Sciatic nerve (tissue), 2 donors: ENCODE results near the gene LRP1B. TPM values are rescaled to one million over a fixed set of nuclear protein-coding genes. Genes with fewer than 3 reads are reported as not detected.
"Not testable (repeated sequence)": the region's sequence is repeated elsewhere in the genome, so short reads cannot be mapped to it uniquely, and the experiment has no call there.

ENCODE experiments used
- ATAC-seq: fragments of 200-7000 bp; cut with Tn5 transposase; one replicate; pipeline ENCODE4 v1.9.1; 2020; ENCODE audit warnings: mild to moderate bottlenecking, moderate library complexity
- DNase-seq: peaks from one replicate; pipeline ENCODE4 v3.0.0-alpha.2; 2020; ENCODE audit warnings: low spot score
- intact Hi-C: fragments of 100-400 bp; cut with DNase I; formaldehyde crosslinking; loops from one replicate; pipeline ENCODE4 v1.14.2; 2022
- total RNA-seq: library from RNA; stranded (reverse); fragmentation: NEBNext Ultra II Directional; extraction: Animal tissue kit (Norgen Biotek cat#: 25700); gene quantifications from one replicate; pipeline ENCODE4 v1.2.1, GENCODE V29; 2021
- donor health status: DM: no; HTN: no; CAD: no.
- donor health status: DM: no; HTN: no; CAD: no.

LRP1B gene
- total RNA-seq, 1 donor from 2014 or later = 0.62 TPM

- no peak for ATAC-seq
- no peak for DNase-seq
- intact Hi-C loops = no loop called here
Measured at GRCh38 chr2:140295767-140296166, 1835.0 kb downstream of the LRP1B start.

- no peak for DNase-seq
- ATAC-seq = no peak
- intact Hi-C loops = no loop called here
Measured at GRCh38 chr2:140288726-140289125, 1842.1 kb downstream of the LRP1B start.

- DNase-seq = no peak
- no peak for ATAC-seq
- intact Hi-C loops = no loop called here
Measured at GRCh38 chr2:140288213-140288612, 1842.6 kb downstream of the LRP1B start.

GRCh38 chr2:140286377-140286776 is 1844.4 kb downstream of the LRP1B start:
- ATAC-seq (no peak), DNase-seq (no peak)
- intact Hi-C loops = no loop called here

GRCh38 chr2:140277344-140277743 is 1853.5 kb downstream of the LRP1B start:
- DNase-seq, ATAC-seq, intact Hi-C loops: not testable (repeated sequence)

GRCh38 chr2:140276661-140277060 is 1854.2 kb downstream of the LRP1B start:
- no peak for ATAC-seq
- intact Hi-C loops = no loop called here
- DNase-seq = no peak

- ATAC-seq = no peak
- intact Hi-C loops = no loop called here
- DNase-seq = no peak
Measured at GRCh38 chr2:140275427-140275826, 1855.4 kb downstream of the LRP1B start.

GRCh38 chr2:140274891-140275290 is 1855.9 kb downstream of the LRP1B start:
- intact Hi-C loops = no loop called here

GRCh38 chr2:140273958-140274357 is 1856.9 kb downstream of the LRP1B start:
- no peak for DNase-seq
- no peak for ATAC-seq
- intact Hi-C loops = no loop called here

More at GRCh38 chr2:140274891-140275290, 1855.9 kb downstream of the LRP1B start:
- ATAC-seq (no peak), DNase-seq (no peak)

- ATAC-seq = no peak
- intact Hi-C loops = no loop called here
Measured at GRCh38 chr2:140273408-140273807, 1857.4 kb downstream of the LRP1B start.

GRCh38 chr2:140270224-140270623 is 1860.6 kb downstream of the LRP1B start:
- intact Hi-C loops = no loop called here
- no peak for DNase-seq
- no peak for ATAC-seq

More at GRCh38 chr2:140273408-140273807, 1857.4 kb downstream of the LRP1B start:
- DNase-seq = no peak

- DNase-seq (no peak), ATAC-seq (no peak)
- intact Hi-C loops = no loop called here
Measured at GRCh38 chr2:140269000-140269399, 1861.8 kb downstream of the LRP1B start.

GRCh38 chr2:140262908-140263307 is 1867.9 kb downstream of the LRP1B start:
- intact Hi-C loops = no loop called here
- ATAC-seq (no peak), DNase-seq (no peak)

- DNase-seq (no peak), ATAC-seq (peak; percentile 74)
- intact Hi-C loops = no loop called here
Measured at GRCh38 chr2:140257692-140258300, 1873.0 kb downstream of the LRP1B start.

- DNase-seq = no peak
- no peak for ATAC-seq
- intact Hi-C loops = no loop called here
Measured at GRCh38 chr2:140256080-140256479, 1874.7 kb downstream of the LRP1B start.

GRCh38 chr2:140249821-140250220 is 1881.0 kb downstream of the LRP1B start:
- intact Hi-C loops = no loop called here
- DNase-seq (no peak), ATAC-seq (no peak)

- intact Hi-C loops = no loop called here
- ATAC-seq (peak; percentile 80), DNase-seq (no peak)
Measured at GRCh38 chr2:140248623-140249022, 1882.2 kb downstream of the LRP1B start.

GRCh38 chr2:140247451-140248195 is 1883.2 kb downstream of the LRP1B start:
- ATAC-seq (peak; percentile 66), DNase-seq (no peak)
- intact Hi-C loops = no loop called here

- ATAC-seq (no peak), DNase-seq (no peak)
- intact Hi-C loops = no loop called here
Measured at GRCh38 chr2:140246957-140247356, 1883.9 kb downstream of the LRP1B start.

GRCh38 chr2:140246058-140246457 is 1884.8 kb downstream of the LRP1B start:
- no peak for DNase-seq
- intact Hi-C loops = no loop called here
- no peak for ATAC-seq

- no peak for ATAC-seq
- DNase-seq = no peak
- intact Hi-C loops = no loop called here
Measured at GRCh38 chr2:140242889-140243288, 1887.9 kb downstream of the LRP1B start.
